GM12878 (cell line): Measurements from ENCODE around the gene ETV6.

Experiments
- CHD2 ChIP-seq: IDR thresholded peaks from 2 replicates; pipeline ENCODE4 v1.6.1; 2011; ENCODE audit warnings: low read depth, low read length, improper control_type of control experiment, borderline replicate concordance
- CHD4 ChIP-seq: fragments of 200-600 bp; sonication (generic); IDR thresholded peaks from 2 replicates; pipeline ENCODE4 v1.6.1; 2016; ENCODE audit warnings: mild to moderate bottlenecking
- DPF2 ChIP-seq: fragments of 450-650 bp; IDR thresholded peaks from 2 replicates; pipeline ENCODE4 v1.6.1; 2017; ENCODE audit warnings: mild to moderate bottlenecking
- HDAC2 ChIP-seq: fragments of 200-600 bp; sonication (generic); IDR thresholded peaks from 2 replicates; pipeline ENCODE4 v1.6.1; 2017
- JUNB ChIP-seq: IDR thresholded peaks from 2 replicates; pipeline ENCODE4 v1.6.1; 2016; ENCODE audit warnings: antibody characterized with exemption, mild to moderate bottlenecking
- RFX5 ChIP-seq: IDR thresholded peaks from 2 replicates; pipeline ENCODE4 v1.6.1; 2011; ENCODE audit warnings: low read depth, low read length, improper control_type of control experiment
- TCF7 ChIP-seq: IDR thresholded peaks from 2 replicates; pipeline ENCODE4 v1.6.1; 2014; ENCODE audit warnings: antibody characterized with exemption, borderline replicate concordance
- YY1 ChIP-seq: IDR thresholded peaks from 2 replicates; pipeline ENCODE4 v1.6.1; 2011; ENCODE audit warnings: low read depth, mild to moderate bottlenecking, low read length
- ZNF24 ChIP-seq: fragments of 450-650 bp; IDR thresholded peaks from 2 replicates; pipeline ENCODE4 v1.6.1; 2017; ENCODE audit warnings: antibody characterized with exemption, mild to moderate bottlenecking
- TF ChIP-seq, protein P1 (sequence below): IDR thresholded peaks from 2 replicates; pipeline ENCODE4 v1.6.1; 2012; ENCODE audit warnings: low read depth, low read length, improper control_type of control experiment
- TF ChIP-seq, protein P2 (sequence below): IDR thresholded peaks from 2 replicates; pipeline ENCODE4 v1.6.1; 2012; ENCODE audit warnings: low read depth, low read length, improper control_type of control experiment
- TF ChIP-seq, protein P3 (sequence below): IDR thresholded peaks from 2 replicates; pipeline ENCODE4 v1.6.1; 2011; ENCODE audit warnings: mild to moderate bottlenecking, low read depth, low read length, moderate library complexity; ENCODE audit not compliant: insufficient replicate concordance
- TF ChIP-seq, protein P4 (sequence below): fragments of 450-650 bp; IDR thresholded peaks from 2 replicates; pipeline ENCODE4 v1.6.1; 2017; ENCODE audit warnings: borderline replicate concordance

DNA sequence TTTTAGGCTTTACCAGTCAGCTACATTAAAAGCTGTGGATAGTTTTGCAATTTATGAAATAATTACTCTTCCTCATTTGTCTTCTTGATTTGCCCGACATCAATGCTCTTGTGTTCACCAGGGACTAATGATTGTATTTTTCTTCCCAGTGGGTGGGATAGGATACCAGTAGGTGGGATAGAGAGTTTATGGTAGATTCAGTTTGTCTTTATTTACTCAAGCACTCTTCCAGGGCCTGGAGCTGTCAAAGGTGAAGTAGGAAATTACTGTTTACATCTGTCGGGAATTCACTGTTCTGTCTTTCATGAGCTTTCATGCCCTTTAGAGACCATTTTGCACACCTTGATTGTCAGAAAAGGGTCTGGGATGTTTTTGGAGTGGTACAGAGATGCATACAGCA lies 36.6 kb downstream of the ETV6 start:
- no peak for TF ChIP-seq JUNB
- TF ChIP-seq, protein P1, sequence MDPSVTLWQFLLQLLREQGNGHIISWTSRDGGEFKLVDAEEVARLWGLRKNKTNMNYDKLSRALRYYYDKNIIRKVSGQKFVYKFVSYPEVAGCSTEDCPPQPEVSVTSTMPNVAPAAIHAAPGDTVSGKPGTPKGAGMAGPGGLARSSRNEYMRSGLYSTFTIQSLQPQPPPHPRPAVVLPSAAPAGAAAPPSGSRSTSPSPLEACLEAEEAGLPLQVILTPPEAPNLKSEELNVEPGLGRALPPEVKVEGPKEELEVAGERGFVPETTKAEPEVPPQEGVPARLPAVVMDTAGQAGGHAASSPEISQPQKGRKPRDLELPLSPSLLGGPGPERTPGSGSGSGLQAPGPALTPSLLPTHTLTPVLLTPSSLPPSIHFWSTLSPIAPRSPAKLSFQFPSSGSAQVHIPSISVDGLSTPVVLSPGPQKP: no peak
- TF ChIP-seq CHD2: no peak
- no peak for TF ChIP-seq HDAC2
- TF ChIP-seq, protein P2, sequence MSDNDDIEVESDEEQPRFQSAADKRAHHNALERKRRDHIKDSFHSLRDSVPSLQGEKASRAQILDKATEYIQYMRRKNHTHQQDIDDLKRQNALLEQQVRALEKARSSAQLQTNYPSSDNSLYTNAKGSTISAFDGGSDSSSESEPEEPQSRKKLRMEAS: no peak
- TF ChIP-seq, protein P3, sequence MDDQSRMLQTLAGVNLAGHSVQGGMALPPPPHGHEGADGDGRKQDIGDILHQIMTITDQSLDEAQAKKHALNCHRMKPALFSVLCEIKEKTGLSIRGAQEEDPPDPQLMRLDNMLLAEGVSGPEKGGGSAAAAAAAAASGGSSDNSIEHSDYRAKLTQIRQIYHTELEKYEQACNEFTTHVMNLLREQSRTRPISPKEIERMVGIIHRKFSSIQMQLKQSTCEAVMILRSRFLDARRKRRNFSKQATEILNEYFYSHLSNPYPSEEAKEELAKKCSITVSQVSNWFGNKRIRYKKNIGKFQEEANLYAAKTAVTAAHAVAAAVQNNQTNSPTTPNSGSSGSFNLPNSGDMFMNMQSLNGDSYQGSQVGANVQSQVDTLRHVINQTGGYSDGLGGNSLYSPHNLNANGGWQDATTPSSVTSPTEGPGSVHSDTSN: no peak
- no peak for TF ChIP-seq ZNF24
- TF ChIP-seq, protein P4, sequence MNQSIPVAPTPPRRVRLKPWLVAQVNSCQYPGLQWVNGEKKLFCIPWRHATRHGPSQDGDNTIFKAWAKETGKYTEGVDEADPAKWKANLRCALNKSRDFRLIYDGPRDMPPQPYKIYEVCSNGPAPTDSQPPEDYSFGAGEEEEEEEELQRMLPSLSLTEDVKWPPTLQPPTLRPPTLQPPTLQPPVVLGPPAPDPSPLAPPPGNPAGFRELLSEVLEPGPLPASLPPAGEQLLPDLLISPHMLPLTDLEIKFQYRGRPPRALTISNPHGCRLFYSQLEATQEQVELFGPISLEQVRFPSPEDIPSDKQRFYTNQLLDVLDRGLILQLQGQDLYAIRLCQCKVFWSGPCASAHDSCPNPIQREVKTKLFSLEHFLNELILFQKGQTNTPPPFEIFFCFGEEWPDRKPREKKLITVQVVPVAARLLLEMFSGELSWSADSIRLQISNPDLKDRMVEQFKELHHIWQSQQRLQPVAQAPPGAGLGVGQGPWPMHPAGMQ: no peak
- no peak for TF ChIP-seq YY1
- TF ChIP-seq CHD4: no peak
- no peak for TF ChIP-seq DPF2
- no peak for TF ChIP-seq RFX5
- TF ChIP-seq TCF7: no peak
